GM12878 (cell line): ENCODE measurements around the gene TTLL8. TPM values are rescaled to one million over a fixed set of nuclear protein-coding genes. Genes with fewer than 3 reads are reported as not detected.

Experiments used
- ATAC-seq: fragments of 200-7000 bp; cut with Tn5 transposase; 3 replicates; pipeline ENCODE4 v1.9.1; 2020; ENCODE audit warnings: mild to moderate bottlenecking, moderate library complexity
- BruUV-seq: library from RNA; stranded (reverse); fragments of 400-500 nt; replicated peaks from 2 replicates; lab custom pipeline; 2021; lab: Mats Ljungman, UMichigan
- CTCF ChIA-PET: fragments of 300-600 bp; sonication (Branson Sonifier 250); formaldehyde crosslinking; extraction: SDS; loops from one replicate; lab custom pipeline; 2021; ENCODE audit warnings: inconsistent platforms; lab: Yijun Ruan, JAX
- POLR2A ChIA-PET: fragments of 350-600 bp; formaldehyde crosslinking; extraction: SDS; loops from one replicate; lab custom pipeline; 2021; ENCODE audit warnings: inconsistent platforms; lab: Charles Lee
- RAD21 ChIA-PET: fragments of 300-600 bp; sonication (Branson Sonifier 250); formaldehyde crosslinking; loops from one replicate; lab custom pipeline; 2023; ENCODE audit warnings: antibody characterized with exemption; ENCODE audit not compliant: unreplicated experiment; lab: Charles Lee
- SMC1A ChIA-PET: fragments of 300-600 bp; sonication (Branson Sonifier 250); formaldehyde crosslinking; loops from one replicate; lab custom pipeline; 2023; ENCODE audit not compliant: unreplicated experiment, uncharacterized antibody; lab: Charles Lee
- DNase-seq: peaks from one replicate; pipeline ENCODE4 v3.0.0-alpha.2; 2011; ENCODE audit warnings: low read depth, low spot score
- FAIRE-seq: peaks from 3 replicates; lab custom pipeline; 2011; peaks lifted over from hg19 to GRCh38; lab: Jason Lieb, UNC
- H2AFZ ChIP-seq: 2 replicates; pipeline ENCODE4 v1.6.0; 2011; ENCODE audit warnings: low read depth, low read length, control low read depth; ENCODE audit not compliant: control insufficient read depth
- H3K27ac ChIP-seq: 2 replicates; pipeline ENCODE4 v1.5.1; 2011; ENCODE audit warnings: control low read depth; ENCODE audit not compliant: control insufficient read depth, insufficient read depth
- H3K27me3 ChIP-seq, 2 experiments: replicated peaks in 1 of 2; 2 replicates each; pipeline versions ENCODE4 v1.6.0 to v1.6.1; 2011; ENCODE audit warnings: low read length in 1 of 2; ENCODE audit not compliant: control insufficient read depth in 2 of 2, insufficient read depth in 2 of 2
- H3K36me3 ChIP-seq, 2 experiments: 2 replicates each; pipeline ENCODE4 v1.5.1; 2011; ENCODE audit warnings: low read length in 1 of 2; ENCODE audit not compliant: control insufficient read depth in 2 of 2, insufficient read depth in 2 of 2
- H3K4me1 ChIP-seq: 2 replicates; pipeline ENCODE4 v1.6.1; 2011; ENCODE audit warnings: mild to moderate bottlenecking, low read length, moderate library complexity, mixed read lengths; ENCODE audit not compliant: control insufficient read depth, insufficient read depth
- H3K4me2 ChIP-seq: 2 replicates; pipeline ENCODE4 v1.6.0; 2011; ENCODE audit warnings: control low read depth; ENCODE audit not compliant: control insufficient read depth, insufficient read depth
- H3K4me3 ChIP-seq: fragments of 200-600 bp; sonication (generic); 2 replicates; pipeline ENCODE4 v1.5.1; 2016
- H3K79me2 ChIP-seq: 2 replicates; pipeline ENCODE4 v1.6.0; 2011; ENCODE audit warnings: low read length; ENCODE audit not compliant: control insufficient read depth, insufficient read depth
- H3K9ac ChIP-seq: 2 replicates; pipeline ENCODE4 v1.8.0; 2011; ENCODE audit warnings: low read length, control low read depth, mixed read lengths; ENCODE audit not compliant: control insufficient read depth, insufficient read depth
- H3K9me3 ChIP-seq: replicated peaks from 3 replicates; pipeline ENCODE4 v1.5.1; 2011; ENCODE audit warnings: mild to moderate bottlenecking, low read length; ENCODE audit not compliant: control insufficient read depth, insufficient read depth
- H4K20me1 ChIP-seq: 2 replicates; pipeline ENCODE4 v1.6.0; 2011; ENCODE audit not compliant: control insufficient read depth, insufficient read depth
- IRF4 ChIP-seq: IDR thresholded peaks from 2 replicates; pipeline ENCODE4 v1.6.1; 2011; ENCODE audit warnings: low read depth, low read length
- NBN ChIP-seq: fragments of 450-650 bp; IDR thresholded peaks from 2 replicates; pipeline ENCODE4 v1.6.1; 2016
- RUNX3 ChIP-seq: IDR thresholded peaks from 2 replicates; pipeline ENCODE4 v1.6.1; 2012; ENCODE audit warnings: low read length, inconsistent platforms
- ZBTB11 ChIP-seq: fragments of 450-650 bp; formaldehyde crosslinking; IDR thresholded peaks from 2 replicates; pipeline ENCODE4 v1.5.0; 2022; ENCODE audit warnings: mild to moderate bottlenecking, missing genetic modification characterization
- ZSCAN29 ChIP-seq: fragments of 450-650 bp; IDR thresholded peaks from 2 replicates; pipeline ENCODE4 v1.6.1; 2017; ENCODE audit warnings: mild to moderate bottlenecking, moderate library complexity
- WGBS: methylation state at CpG from one replicate; pipeline ENCODE4 v1.1.6; 2016; ENCODE audit warnings: low lambda C conversion rate; ENCODE audit not compliant: insufficient replicate concordance, insufficient coverage; ENCODE audit errors: missing lambda C conversion rate; 5-methylcytosine and 5-hydroxymethylcytosine counted together
- in situ Hi-C: fragments of 300-500 bp; cut with MboI; formaldehyde crosslinking; loops from 9 replicates; pipeline ENCODE4 v1.14.3; 2018; ENCODE audit warnings: mixed read lengths
- intact Hi-C: fragments of 100-400 bp; cut with micrococcal nuclease; formaldehyde crosslinking; loops from one replicate; pipeline ENCODE4 v1.14.2; 2022; ENCODE audit not compliant: unreplicated experiment
- polyA plus RNA-seq, 11 experiments: library from polyadenylated mRNA; depleted of rRNA in 4 of 11; unstranded in 6 of 11; stranded (reverse) in 5 of 11; fragments of >200 nt; fragmentation: Nextera tagmentation in 4 of 11; fragmentation: Illumina TruSeq in 1 of 11; extraction: Ambion mirVana in 4 of 11; extraction: Trizol in 1 of 11; gene quantifications; 1 replicate in 1 of 11; 2 replicates in 10 of 11; pipeline versions ENCODE4 v1.2.1 to v1.2.3, GENCODE V29; 2011 to 2016; ENCODE audit warnings: inconsistent platforms in 2 of 11, missing spikeins in 2 of 11, low read depth in 1 of 11
- total RNA-seq, 4 experiments: library from RNA; depleted of rRNA in 3 of 4; stranded (reverse); fragments of >200 nt in 3 of 4; fragmentation: Illumina TruSeq in 1 of 4; extraction: Trizol in 1 of 4; gene quantifications; 2 replicates each; pipeline versions ENCODE4 v1.2.1 to v1.2.3, GENCODE V29; 2013 to 2021

Gene TTLL8
- total and polyA plus RNA-seq, 10 of the 15 experiments (the other 5 are each of a cell fraction or from before 2014, with no cell fraction given): not detected

GRCh38 chr22:50053861-50054260, 4.2 kb downstream of the TTLL8 start:
- H3K4me1 ChIP-seq: 0 out of 2 replicates have a peak, but pooled peaks cover 3% of the 10 kb centered on the region
- intact Hi-C loops: no loop called here
- no peak overlapping the region for H3K4me2 ChIP-seq
- H3K27ac ChIP-seq: no peak overlapping the region
- no peak for FAIRE-seq
- H2AFZ ChIP-seq: no peak overlapping the region
- in situ Hi-C loops: no loop called here
- TF ChIP-seq ZSCAN29 (no peak), ZBTB11 (CRISPR knock-in tag) (no peak), NBN (no peak), IRF4 (no peak), RUNX3 (no peak)
- TF ChIP-seq, all 136 proteins: peak for 0
- 19% methylated on average over 17 of the region's 18 CpGs for WGBS
- DNase-seq (no peak), ATAC-seq (no peak)
- Histone ChIP-seq H3K9ac (no peak overlapping the region), H3K4me3 (no peak overlapping the region), H3K36me3 (no peaks in the 10 kb centered on the region), H4K20me1 (no peaks in the 10 kb centered on the region), H3K79me2 (no peaks in the 10 kb centered on the region), H3K27me3 (no peaks in the 10 kb centered on the region; a peak in 1 of 4 replicates), H3K9me3 (peaks cover 3% of the 10 kb centered on the region; the same call in 1 of the 3 replicates)
- POLR2A ChIA-PET: no interaction called here
- RAD21 ChIA-PET: no interaction called here
- no TSS peak for BruUV-seq
- CTCF ChIA-PET: no interaction called here
- SMC1A ChIA-PET: no interaction called here
